Measurements from ENCODE around the gene TCTN1.
A peak's percentile ranks its signal among the peaks of the same experiment; 100 is the strongest.

TCTN1 gene

DNA sequence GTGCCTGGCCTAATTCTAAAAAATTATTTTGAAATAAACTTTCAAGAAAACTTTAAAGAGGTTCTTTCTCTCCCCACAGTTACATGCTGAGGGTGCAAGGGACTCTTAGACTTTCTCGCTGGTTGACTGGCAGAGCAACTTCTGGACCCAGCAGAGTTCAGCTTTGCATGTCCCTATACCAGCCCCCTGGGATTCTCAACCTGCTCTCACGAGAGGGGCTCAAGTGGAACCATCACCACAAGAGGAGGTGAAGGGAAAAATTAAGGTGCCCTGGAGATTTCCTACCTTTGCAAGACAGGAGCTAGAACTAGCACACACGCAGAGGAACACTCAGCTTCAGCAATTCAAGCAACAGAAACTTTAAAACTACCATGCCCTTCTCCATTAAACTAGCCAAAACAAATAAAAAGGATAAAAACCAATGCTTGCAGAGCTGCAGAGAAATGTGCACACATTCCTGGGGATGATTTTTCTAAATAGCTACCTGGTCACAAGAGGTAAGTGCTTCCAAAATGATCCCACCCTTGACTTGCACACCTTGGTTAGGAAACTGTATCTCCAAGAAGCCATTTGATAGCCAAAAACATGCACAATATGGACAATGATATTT is 72.5 kb downstream of the TCTN1 start:
- DNase-seq: no peak

DNA sequence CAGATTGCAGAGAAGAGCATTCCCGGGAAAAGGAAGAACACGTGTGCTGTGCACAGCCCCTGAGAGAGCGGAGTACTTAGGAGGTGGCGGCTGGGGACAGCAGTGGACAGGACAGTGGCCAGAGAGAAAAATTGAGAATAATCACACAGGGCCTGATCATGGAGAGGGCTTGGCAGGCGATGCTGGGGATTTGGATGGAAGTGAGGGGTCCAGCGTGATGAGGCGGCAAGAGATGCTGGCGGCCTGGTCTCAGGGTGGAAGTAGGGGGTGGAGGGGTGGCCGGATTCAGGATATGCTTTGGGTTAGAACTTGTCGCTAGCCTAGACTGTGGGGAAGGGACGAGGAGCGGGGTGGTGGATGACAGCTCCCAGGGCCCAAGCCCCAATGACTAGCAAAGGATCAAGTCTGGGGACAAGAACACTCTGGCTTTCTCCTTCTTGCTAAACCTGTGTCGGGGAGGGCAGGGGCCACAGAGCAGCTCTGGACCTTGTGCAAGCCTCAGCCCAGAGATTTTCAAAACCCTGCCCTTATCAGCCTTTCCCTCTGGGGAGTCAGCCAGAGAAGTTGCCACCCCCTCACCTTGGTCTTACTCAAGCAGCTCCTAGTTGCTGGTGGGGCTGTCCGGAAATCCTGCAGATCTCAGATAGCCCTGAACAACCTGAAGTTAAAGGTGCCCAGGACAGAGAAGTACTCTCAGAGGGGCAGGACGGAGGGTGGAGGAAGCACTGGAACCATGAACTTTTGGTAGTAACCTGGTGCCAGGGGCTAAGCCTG is 73.7 kb downstream of the TCTN1 start:
- DNase-seq: peak; percentile 4

DNA sequence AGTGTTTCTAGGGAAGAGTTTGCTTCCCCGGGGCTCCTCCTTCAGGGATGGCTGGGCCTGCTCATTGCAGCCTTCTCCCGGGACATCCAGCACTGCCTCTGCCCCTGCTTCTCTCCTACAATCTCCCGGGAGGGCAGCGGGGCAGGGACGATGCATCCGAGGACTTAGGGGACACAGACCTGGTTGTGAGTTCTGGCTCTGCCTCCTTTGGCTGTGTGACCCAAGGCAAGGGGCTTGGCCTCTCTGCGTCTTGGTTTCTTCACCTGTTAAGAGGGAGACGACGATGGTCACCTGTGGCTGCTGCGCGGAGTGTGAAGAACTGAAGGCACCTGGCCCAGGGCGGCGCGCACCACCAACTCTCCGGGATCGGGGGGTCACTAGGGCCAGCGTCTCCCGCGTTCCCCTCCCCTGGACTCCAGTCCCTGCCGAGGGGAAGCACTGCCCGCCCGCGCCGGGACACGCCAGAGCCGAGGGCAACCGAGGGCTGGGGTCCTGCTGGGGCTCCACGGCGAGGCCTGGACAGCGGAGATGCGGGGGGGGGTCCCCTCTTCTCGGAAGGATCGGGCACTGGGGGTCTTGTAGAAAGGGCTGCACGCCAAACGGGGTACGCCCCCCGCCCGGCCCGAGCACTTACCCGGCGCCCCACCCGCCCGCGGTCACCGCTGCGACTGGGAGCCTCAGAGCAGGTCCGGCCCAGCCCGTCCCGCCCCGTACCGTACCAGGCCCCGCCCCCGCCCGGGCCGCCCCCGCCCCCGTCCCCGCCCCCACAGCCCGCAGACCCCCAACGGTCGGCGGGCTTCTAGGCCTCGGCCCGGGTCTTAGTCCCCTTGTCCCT is 74.7 kb downstream of the TCTN1 start, which contains the start of gene HVCN1:
Gene HVCN1 (minus strand): TSS at position 670 of the 835 bp plus-strand sequence. CDS start 5,870 bp downstream, outside the sequence.
- peak; percentile 44 for DNase-seq

DNA sequence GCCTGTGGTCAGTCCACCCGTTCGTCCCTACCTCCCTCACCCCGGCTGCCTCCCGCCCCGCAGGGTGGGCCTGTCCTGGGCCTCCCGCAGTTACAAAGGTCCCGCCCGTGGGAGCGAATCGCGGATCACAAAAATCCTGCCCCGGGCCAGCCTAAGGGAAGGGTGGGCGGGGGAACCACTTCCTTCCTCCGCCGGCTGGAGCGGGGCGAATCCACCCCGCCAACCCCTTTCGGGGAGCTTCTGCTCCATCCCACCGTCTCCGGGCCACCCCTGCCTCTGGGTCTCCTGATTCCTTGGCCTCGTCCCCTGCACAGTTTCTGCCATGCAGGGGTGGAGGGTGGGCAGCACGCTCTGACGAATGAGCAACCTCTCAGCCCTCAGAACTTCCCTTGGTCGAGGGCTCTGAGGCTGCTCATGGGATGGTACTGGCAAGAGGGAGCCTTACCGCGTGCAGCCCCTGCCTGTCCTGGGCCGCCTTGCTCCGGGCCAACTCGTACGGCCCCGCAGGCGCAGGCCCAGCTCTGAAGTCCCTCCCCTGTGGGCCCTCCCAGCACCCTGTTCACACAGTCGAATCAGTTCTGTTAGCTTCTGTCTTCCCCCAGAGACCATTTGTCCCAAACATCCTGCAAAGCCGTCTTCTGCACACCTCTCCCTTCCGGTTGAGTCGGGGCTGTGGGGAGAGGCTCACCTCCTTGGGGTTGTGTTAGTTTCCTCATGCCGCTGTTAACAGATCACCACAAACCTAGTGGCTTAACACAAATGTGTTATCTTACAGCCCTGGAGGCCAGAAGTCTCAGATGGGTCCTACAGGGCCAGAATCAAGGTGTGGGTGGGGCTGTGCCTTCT is 75.6 kb downstream of the TCTN1 start:
- peak; percentile 57 for DNase-seq

DNA sequence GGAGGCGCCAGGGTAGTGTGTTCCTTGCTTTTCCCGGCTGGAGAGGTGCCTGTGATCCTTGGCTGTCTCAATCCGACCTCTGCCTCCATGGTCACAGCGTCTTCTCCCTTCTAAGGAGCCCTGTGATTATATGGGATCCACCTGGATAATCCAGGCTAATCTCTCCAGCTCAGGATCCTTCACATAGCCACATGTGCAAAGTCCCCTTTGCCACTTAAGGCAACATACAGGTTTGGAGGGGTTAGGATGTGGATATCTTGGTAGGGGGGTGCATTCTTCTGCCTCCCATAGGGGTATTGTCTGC is 76.2 kb downstream of the TCTN1 start:
- no peak for DNase-seq

DNA sequence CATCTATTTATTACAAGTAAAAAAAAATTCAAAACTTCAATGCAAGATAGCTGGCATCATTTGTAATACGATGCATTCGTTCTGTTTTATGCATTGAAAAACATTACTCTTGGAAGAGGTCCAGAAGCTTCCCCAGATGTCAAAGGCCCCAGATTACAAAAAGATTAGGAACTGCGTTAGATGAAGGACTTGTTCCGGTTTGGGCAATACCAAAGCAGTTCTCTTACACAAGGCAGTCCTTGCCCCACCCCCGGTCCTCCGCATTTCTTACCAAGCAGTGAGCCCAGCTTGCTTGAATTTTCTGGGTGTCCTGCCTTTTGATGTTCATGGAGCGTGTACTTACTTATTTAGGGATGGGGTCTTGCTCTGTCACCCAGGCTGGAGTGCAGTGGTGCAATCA is 79.8 kb downstream of the TCTN1 start:
- no peak for DNase-seq

DNA sequence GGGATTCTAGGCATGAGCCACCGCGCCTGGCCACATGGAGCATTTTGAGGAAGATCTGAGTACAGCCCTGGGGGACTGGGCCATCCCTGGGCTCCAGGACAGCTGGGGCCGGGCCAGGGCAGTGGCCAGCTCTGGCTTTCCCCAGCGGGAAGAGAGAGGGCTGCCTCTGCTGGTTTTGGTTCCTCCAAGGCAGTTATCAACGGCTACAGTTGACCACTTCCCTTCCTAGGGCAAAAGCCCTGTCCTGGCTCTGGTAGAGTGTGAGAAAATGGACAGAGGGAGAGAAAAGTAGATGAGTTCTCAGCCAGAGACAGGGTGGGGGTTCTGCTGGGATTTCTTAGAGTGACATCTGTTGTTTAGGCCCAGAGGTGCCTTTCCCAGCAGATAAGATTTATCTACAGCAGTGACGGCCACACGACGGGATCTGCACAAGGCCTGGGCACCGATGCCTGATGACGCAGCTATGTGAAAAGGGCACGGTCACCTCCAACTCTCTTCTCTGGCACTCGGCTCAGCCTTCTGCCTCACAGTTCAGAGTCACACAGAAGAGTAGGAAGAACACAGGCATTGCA is 80.5 kb downstream of the TCTN1 start:
- DNase-seq: no peak

DNA sequence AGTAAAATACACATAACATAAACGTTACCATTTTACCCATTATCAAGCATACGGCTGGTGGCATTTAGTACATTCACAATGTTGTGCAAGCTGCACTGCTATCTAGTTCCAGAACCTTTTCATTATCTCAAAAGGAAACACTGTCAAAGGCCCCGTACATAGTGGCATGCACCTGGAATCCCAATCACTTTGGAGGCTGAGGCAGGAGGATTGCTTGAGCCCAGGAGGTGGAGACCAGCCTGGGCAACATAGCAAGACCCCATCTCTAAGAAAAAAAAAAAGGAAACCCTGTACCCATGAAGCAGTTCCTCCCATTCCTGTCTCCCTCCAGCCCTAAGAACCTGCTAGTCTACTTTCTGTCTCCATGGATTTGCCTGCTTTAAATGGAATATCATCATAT is 82.4 kb downstream of the TCTN1 start:
- DNase-seq: no peak

DNA sequence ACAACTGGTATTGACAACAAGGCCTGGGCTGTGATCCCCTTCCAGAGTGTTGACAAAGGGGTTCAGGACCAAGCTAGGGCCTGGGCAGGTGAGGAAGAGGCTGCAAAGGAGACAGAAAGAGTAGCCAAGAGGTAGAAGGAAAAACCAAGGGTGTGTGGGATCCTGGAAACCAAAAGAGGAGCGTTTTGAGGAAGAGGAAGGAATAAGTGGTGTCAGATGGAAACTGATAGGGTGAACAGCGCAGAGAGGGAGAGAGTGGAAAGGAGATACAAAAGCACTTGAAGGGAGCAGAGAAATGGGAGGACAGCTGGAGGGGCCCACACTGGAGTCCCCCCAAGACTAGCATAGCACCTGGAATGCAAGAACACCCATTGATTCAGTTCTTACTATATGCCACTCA is 83.3 kb downstream of the TCTN1 start:
- no peak for DNase-seq

DNA sequence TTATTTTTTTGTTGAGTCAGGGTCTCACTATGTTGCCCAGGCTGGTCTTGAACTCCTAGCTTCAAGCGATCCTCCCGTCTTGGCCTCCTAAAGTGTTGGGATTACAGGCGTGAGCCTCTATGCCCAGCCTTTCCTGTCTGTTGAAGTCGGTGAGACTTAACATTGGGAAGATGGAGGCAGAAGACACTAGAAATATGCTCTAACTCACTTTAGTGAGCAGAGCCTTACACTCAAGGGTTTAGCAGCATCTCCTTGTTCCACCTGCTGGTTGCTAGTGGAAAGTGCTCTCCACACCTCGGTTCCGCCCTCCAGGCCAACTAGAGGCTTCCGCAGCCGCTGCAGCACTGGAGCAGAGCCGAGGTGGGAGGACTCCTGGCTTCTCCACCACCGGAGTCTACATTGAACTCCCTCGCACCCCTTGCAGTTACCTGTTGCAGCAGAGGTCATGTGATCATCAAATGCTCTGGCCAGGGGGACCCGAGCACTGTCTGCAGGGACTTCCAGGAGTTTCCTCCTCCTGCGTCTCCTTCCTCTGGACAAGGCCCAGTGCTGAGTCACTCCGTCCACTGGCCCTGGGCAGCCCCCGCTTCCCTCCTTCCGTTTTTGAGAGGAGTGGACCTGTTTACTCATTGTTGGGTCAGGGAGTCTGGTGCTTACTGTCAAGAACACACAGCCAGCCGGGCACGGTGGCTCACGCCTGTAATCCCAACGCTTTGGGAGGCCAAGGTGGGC is 84.4 kb downstream of the TCTN1 start:
- DNase-seq: peak; percentile 86

Data from CD4-positive, alpha-beta T cell treated with Interleukin-17A for 1 hour (primary cell).